BLaER1 (cell line): ENCODE data around the gene GALNTL6.
"Not testable (repeated sequence)": the region's sequence is repeated elsewhere in the genome, so short reads cannot be mapped to it uniquely, and the experiment has no call there.

Experiments
- H3K27ac ChIP-seq: shearing (Covaris generic); formaldehyde crosslinking; 2 replicates; pipeline ENCODE4 v1.8.1; 2022
- H3K27me3 ChIP-seq: shearing (Covaris generic); formaldehyde crosslinking; 2 replicates; pipeline ENCODE4 v1.8.1; 2022
- H3K36me3 ChIP-seq: shearing (Covaris generic); formaldehyde crosslinking; 2 replicates; pipeline ENCODE4 v1.8.1; 2022
- H3K4me1 ChIP-seq: shearing (Covaris generic); formaldehyde crosslinking; 2 replicates; pipeline ENCODE4 v1.8.1; 2022
- H3K4me2 ChIP-seq: shearing (Covaris generic); formaldehyde crosslinking; 2 replicates; pipeline ENCODE4 v1.8.1; 2022
- H3K4me3 ChIP-seq: shearing (Covaris generic); formaldehyde crosslinking; 2 replicates; pipeline ENCODE4 v1.8.1; 2022
- H3K9ac ChIP-seq: shearing (Covaris generic); formaldehyde crosslinking; 2 replicates; pipeline ENCODE4 v1.8.1; 2022
- H3K9me3 ChIP-seq: shearing (Covaris generic); formaldehyde crosslinking; 2 replicates; pipeline ENCODE4 v1.8.1; 2022
- H4K20me1 ChIP-seq: shearing (Covaris generic); formaldehyde crosslinking; 2 replicates; pipeline ENCODE4 v1.8.1; 2022
- Cebpa-rat ChIP-seq: shearing (Covaris generic); IDR thresholded peaks from 2 replicates; pipeline ENCODE4 v1.8.1; 2022

The GALNTL6 gene

GRCh38 chr4:173037242-173037641 lies 1224.0 kb downstream of the GALNTL6 start:
- H3K27me3 ChIP-seq, result no peaks in the 10 kb centered on the region
- no peaks in the 10 kb centered on the region for H3K4me1 ChIP-seq
- no peak overlapping the region for H3K4me2 ChIP-seq
- H3K36me3 ChIP-seq, result no peaks in the 10 kb centered on the region
- H3K9me3 ChIP-seq, result no peaks in the 10 kb centered on the region
- no peak overlapping the region for H3K4me3 ChIP-seq
- no peak overlapping the region for H3K27ac ChIP-seq
- H3K9ac ChIP-seq, result no peak overlapping the region
- TF ChIP-seq Cebpa-rat, result no peak
- H4K20me1 ChIP-seq, result no peaks in the 10 kb centered on the region

GRCh38 chr4:173038192-173038896 lies 1225.1 kb downstream of the GALNTL6 start:
- Histone ChIP-seq H4K20me1 (no peaks in the 10 kb centered on the region), H3K4me1 (no peaks in the 10 kb centered on the region), H3K9ac (no peak overlapping the region), H3K4me2 (no peak overlapping the region), H3K4me3 (no peak overlapping the region), H3K27ac (no peak overlapping the region), H3K36me3 (no peaks in the 10 kb centered on the region), H3K27me3 (no peaks in the 10 kb centered on the region), H3K9me3 (no peaks in the 10 kb centered on the region)
- no peak for TF ChIP-seq Cebpa-rat

DNA sequence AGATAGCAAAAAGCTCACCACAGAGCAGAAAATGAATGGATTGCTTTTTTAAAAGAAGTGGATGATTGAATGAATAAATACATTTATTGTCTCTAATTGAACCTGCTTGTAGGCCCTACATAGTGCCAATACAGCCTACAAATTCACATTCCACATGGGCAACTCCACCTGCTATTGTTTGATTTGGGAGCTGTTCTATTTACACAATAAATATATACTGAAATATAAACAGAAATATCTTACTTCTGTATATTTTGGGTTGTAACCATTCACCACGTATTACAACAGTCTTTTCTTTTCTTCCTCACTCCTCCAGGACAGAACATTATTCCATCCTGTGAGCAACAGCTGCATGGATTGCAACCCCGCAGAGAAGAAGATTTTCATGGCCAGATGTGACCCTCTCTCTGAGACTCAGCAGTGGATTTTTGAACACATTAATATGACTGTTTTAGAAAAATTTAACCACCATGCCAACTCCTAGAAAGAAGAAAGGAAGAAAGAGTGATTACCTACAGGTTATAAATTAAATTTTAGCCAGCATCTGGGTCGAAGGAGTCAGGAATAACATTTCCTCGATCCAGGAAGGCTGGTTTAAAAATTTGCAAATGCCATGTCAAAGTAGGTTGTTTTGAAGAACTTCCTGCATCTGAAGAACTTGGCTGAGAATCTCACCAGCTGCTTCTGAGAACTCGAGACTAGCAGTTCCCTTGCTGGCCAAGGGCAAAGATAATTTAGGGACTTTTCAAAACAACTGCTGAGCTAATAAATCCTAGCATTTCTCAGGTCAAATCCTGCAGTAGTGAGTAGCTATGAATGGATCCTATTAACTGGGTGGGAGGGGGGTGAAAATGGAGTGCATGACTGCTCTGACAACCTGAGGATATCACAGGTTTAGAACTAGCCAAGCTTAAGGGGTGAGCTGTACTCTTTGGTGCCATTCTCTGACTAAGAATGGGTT lies 1226.7 kb downstream of the GALNTL6 start:
- Histone ChIP-seq H3K27ac (no peak overlapping the region), H3K27me3 (no peaks in the 10 kb centered on the region), H3K4me1 (no peaks in the 10 kb centered on the region), H3K4me2 (no peak overlapping the region), H3K36me3 (no peaks in the 10 kb centered on the region), H3K9ac (no peak overlapping the region), H3K9me3 (no peaks in the 10 kb centered on the region), H3K4me3 (no peak overlapping the region), H4K20me1 (no peaks in the 10 kb centered on the region)
- TF ChIP-seq Cebpa-rat, result no peak

DNA sequence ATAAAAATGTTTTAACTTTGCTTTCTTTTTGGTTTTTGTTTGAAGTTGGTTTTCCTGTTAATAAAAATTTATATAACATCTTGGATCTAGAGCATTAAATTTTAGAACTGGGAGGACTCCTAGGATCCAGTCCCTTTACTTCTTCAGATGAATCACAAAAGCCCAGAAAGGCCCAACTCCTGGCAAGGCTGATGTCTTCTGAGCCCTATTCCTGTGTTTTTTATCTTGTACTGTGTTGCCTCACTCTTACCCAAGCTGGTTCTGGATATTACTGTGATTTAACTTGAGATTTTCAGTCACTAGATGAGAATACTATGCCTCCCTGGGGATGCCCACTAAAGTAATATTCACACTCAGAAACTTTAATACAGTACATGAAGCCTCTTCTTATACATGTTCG lies 1228.3 kb downstream of the GALNTL6 start:
- Histone ChIP-seq H3K4me2 (no peak overlapping the region), H3K27me3 (no peaks in the 10 kb centered on the region), H3K4me1 (no peaks in the 10 kb centered on the region), H3K27ac (no peak overlapping the region), H3K36me3 (no peaks in the 10 kb centered on the region), H4K20me1 (no peaks in the 10 kb centered on the region), H3K4me3 (no peak overlapping the region), H3K9ac (no peak overlapping the region), H3K9me3 (no peaks in the 10 kb centered on the region)
- no peak for TF ChIP-seq Cebpa-rat

DNA sequence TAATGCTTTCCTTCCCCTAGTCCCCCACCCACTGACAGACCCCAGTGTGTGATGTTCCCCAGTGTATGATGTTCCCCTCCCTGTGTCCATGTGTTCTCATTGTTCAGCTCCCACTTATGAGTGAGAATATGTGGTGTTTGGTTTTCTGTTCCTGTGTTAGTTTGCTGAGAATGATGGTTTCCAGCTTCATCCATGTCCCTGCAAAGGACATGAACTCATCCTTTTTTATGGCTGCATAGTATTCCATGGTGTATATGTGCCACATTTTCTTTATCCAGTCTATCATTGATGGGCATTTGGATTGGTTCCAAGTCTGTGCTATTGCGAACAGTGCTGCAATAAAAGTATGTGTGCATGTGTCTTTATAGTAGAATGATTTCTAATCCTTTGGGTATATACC lies 1228.9 kb downstream of the GALNTL6 start:
- H4K20me1 ChIP-seq, H3K36me3 ChIP-seq, H3K27me3 ChIP-seq, H3K4me3 ChIP-seq, H3K9me3 ChIP-seq, H3K9ac ChIP-seq, H3K27ac ChIP-seq, H3K4me1 ChIP-seq, H3K4me2 ChIP-seq: not testable (repeated sequence)

DNA sequence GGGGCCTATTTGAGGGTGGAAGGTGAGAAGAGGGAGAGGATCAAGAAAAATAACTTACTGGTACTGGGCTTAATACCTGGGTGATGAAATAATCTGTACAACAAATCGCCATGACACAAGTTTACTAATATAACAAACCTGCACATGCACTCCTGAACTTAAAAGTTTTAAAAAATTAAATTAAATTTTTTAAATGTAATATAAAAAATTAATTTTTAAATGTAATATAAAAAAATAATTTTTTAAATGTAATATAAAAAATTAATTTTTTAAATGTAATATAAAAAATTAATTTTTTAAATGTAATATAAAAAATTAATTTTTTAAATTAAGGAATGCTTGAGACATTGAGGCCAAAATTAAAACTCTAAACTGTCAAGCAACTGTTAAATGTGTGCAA lies 1231.1 kb downstream of the GALNTL6 start:
- no peak overlapping the region for H3K9ac ChIP-seq
- no peaks in the 10 kb centered on the region for H3K27me3 ChIP-seq
- no peaks in the 10 kb centered on the region for H3K9me3 ChIP-seq

DNA sequence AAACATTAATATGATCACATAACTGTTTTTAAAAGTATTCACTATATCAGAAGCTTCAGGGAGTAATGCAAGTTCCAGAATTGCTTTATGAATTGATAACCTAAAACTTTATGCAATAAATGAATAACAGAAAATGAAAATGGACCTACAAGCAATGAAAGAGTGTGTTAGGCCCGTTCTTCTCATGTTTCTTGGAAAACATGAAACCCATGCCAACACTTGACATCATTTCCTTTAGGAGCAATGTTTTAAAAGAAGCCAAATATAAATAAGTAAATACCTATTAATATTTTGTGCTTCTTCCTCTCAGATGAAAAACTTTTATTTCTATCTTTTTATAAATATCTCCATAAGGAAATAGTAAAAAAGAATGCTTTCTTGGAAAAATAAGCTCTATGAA lies 1232.4 kb downstream of the GALNTL6 start:
- Histone ChIP-seq H3K4me1 (no peaks in the 10 kb centered on the region), H3K27ac (no peak overlapping the region), H3K4me2 (no peak overlapping the region), H3K27me3 (no peaks in the 10 kb centered on the region), H3K9ac (no peak overlapping the region), H3K36me3 (no peaks in the 10 kb centered on the region), H3K9me3 (no peaks in the 10 kb centered on the region), H4K20me1 (no peaks in the 10 kb centered on the region), H3K4me3 (no peak overlapping the region)
- no peak for TF ChIP-seq Cebpa-rat

More for the DNA sequence above, 1231.1 kb downstream of the GALNTL6 start:
- no peak for TF ChIP-seq Cebpa-rat
- no peak overlapping the region for H3K4me2 ChIP-seq
- no peaks in the 10 kb centered on the region for H3K36me3 ChIP-seq
- H3K4me3 ChIP-seq, result no peak overlapping the region
- no peaks in the 10 kb centered on the region for H4K20me1 ChIP-seq
- no peaks in the 10 kb centered on the region for H3K4me1 ChIP-seq
- H3K27ac ChIP-seq, result no peak overlapping the region

GRCh38 chr4:173046144-173046543 lies 1232.9 kb downstream of the GALNTL6 start:
- no peak overlapping the region for H3K27ac ChIP-seq
- no peaks in the 10 kb centered on the region for H3K36me3 ChIP-seq
- no peak overlapping the region for H3K4me2 ChIP-seq

DNA sequence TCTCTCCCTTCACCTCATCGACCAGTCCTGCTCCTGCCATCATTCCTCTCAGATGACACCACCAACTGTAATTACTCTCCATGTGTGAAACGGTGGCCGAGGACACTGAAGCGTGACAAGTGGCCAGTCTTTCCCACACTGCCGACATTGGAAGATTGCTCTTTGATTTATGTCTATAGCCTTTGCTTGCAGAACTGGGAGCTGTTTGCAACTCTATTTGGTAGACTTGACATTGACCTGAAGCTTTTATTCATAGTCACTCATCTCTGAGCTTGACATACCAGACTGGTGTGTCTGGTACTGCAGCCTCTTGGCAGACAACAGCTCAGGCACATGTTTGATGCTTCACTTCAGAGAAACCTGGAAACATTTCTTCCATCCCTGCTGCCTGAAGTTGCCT lies 1233.6 kb downstream of the GALNTL6 start:
- H3K4me2 ChIP-seq, result no peak overlapping the region
- H3K4me1 ChIP-seq, result no peaks in the 10 kb centered on the region
- no peaks in the 10 kb centered on the region for H3K27me3 ChIP-seq
- no peaks in the 10 kb centered on the region for H4K20me1 ChIP-seq
- no peaks in the 10 kb centered on the region for H3K9me3 ChIP-seq
- H3K4me3 ChIP-seq, result no peak overlapping the region
- no peak for TF ChIP-seq Cebpa-rat
- no peak overlapping the region for H3K9ac ChIP-seq
- no peaks in the 10 kb centered on the region for H3K36me3 ChIP-seq
- no peak overlapping the region for H3K27ac ChIP-seq

More at GRCh38 chr4:173046144-173046543, 1232.9 kb downstream of the GALNTL6 start:
- Histone ChIP-seq H3K9me3 (no peaks in the 10 kb centered on the region), H3K27me3 (no peaks in the 10 kb centered on the region), H3K4me1 (no peaks in the 10 kb centered on the region), H3K9ac (no peak overlapping the region), H3K4me3 (no peak overlapping the region), H4K20me1 (no peaks in the 10 kb centered on the region)
- TF ChIP-seq Cebpa-rat, result no peak

DNA sequence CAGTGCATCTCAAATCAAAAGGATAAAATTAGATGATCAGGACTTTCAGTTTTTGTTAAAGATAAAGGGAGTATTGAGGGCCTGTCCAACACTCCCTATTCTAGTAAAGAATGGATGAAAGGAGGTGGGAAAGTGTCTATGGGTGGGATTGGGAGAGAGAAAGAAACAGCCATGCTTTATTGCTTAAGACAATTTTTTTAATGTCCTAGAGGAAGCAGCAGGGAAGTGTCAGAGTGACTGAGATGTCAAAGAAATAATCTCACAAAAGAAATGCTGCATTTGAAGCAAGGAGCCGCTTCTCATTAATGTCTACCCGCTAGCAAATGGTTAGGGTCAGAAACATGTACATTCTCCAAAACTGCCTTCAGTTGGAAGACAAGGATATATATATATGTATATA lies 1238.0 kb downstream of the GALNTL6 start:
- Histone ChIP-seq H3K4me1 (no peaks in the 10 kb centered on the region), H3K4me2 (no peak overlapping the region), H3K9me3 (no peaks in the 10 kb centered on the region), H3K27ac (no peak overlapping the region), H4K20me1 (no peaks in the 10 kb centered on the region), H3K27me3 (no peaks in the 10 kb centered on the region), H3K36me3 (no peaks in the 10 kb centered on the region), H3K9ac (no peak overlapping the region), H3K4me3 (no peak overlapping the region)
- no peak for TF ChIP-seq Cebpa-rat
